HCT116 (cell line): ENCODE results near the gene PKNOX2.

ENCODE experiments used
- CTCF ChIP-seq, 3 experiments: fragments of 200-600 bp in 1 of 3; sonication (generic) in 1 of 3; IDR thresholded peaks in 2 of 3; conservative IDR thresholded peaks in 1 of 3; 2 replicates each; pipeline ENCODE4 v1.5.1; 2012 to 2017; ENCODE audit warnings: low read depth in 2 of 3, low read length in 2 of 3, antibody characterized with exemption in 1 of 3, borderline replicate concordance in 1 of 3, control low read depth in 1 of 3, mild to moderate bottlenecking in 1 of 3, mixed read lengths in 1 of 3, mixed run types in 1 of 3, moderate library complexity in 1 of 3; ENCODE audit not compliant: insufficient read depth in 1 of 3
- EZH2phosphoT487 ChIP-seq: fragments of 200-600 bp; IDR thresholded peaks from 2 replicates; pipeline ENCODE4 v1.6.1; 2018; ENCODE audit warnings: antibody characterized with exemption, borderline replicate concordance
- POLR2A ChIP-seq: IDR thresholded peaks from 2 replicates; pipeline ENCODE4 v1.7.0; 2011; ENCODE audit warnings: borderline replicate concordance; ENCODE audit not compliant: insufficient read depth, insufficient read length; ENCODE audit errors: extremely low read depth
- POLR2AphosphoS5 ChIP-seq: IDR thresholded peaks from 2 replicates; pipeline ENCODE4 v1.6.1; 2011; ENCODE audit warnings: mild to moderate bottlenecking, low read depth, low read length, moderate library complexity
- RAD21 ChIP-seq: IDR thresholded peaks from 2 replicates; pipeline ENCODE4 v1.6.1; 2012; ENCODE audit warnings: low read depth, mild to moderate bottlenecking
- REST ChIP-seq: IDR thresholded peaks from 2 replicates; pipeline ENCODE4 v1.6.1; 2012; ENCODE audit warnings: low read depth
- SRF ChIP-seq: IDR thresholded peaks from 2 replicates; pipeline ENCODE4 v1.6.1; 2012; ENCODE audit warnings: low read depth
- TCF7L2 ChIP-seq: IDR thresholded peaks from 2 replicates; pipeline ENCODE4 v1.7.0; 2011; ENCODE audit warnings: borderline replicate concordance, inconsistent platforms; ENCODE audit not compliant: insufficient read depth, insufficient read length; ENCODE audit errors: extremely low read depth

- TF ChIP-seq POLR2AphosphoS5 = no peak
- TF ChIP-seq POLR2A = no peak
- TF ChIP-seq TCF7L2 = no peak
- no peak for TF ChIP-seq EZH2phosphoT487
- TF ChIP-seq REST = no peak
- no peak for TF ChIP-seq CTCF (IDR thresholded peaks at IDR 0.05 in 2 of 3, conservative IDR thresholded peaks at IDR 0.05 in 1 of 3; ENCODE audit: borderline replicate concordance in 1 of 3, insufficient read depth in 1 of 3, low read depth in 2 of 3, low read length in 2 of 3)
- TF ChIP-seq RAD21 = no peak
- no peak for TF ChIP-seq SRF
Observed at GRCh38 chr11:125202362-125202880, 37.9 kb downstream of the PKNOX2 start.
